ENCODE data around the gene LAD1. TPM values are rescaled to one million over a fixed set of nuclear protein-coding genes. Genes with fewer than 3 reads are reported as not detected.

Gene LAD1
- total RNA-seq, 1 experiment from 2014 or later: 30.1 TPM

DNA sequence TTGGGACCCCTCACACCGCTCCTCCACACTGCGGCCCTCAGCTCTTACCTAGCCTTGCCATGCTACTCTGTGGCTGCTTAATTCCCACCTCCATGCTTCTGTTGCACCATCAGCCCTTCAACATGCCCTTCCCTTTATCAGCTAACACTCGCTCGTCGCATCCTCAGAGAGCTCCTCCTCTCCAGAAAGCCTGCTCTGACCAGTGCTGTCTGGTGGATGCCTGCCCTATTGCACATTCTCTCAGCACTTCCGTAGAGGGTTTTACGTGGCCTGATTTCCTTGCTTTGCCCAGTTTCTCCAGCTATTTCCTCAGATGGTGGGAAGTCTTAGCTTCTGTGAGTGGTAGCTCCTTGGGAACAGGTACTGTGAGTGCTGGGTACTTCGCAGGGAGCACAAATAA lies 10.3 kb upstream of the LAD1 start:
- no peak overlapping the region for H4K5ac ChIP-seq (ENCODE audit: insufficient read length, low read depth, low read length)
- no peak overlapping the region for H4K8ac ChIP-seq (replicated peaks; ENCODE audit: insufficient read length, low read depth, low read length)
- H4K20me1 ChIP-seq (ENCODE audit: control insufficient read depth, insufficient read depth, insufficient read length): no peaks in the 10 kb centered on the region
- H3K9ac ChIP-seq (ENCODE audit: extremely low read depth, insufficient read length, low read length): no peak overlapping the region
- H2AFZ ChIP-seq (ENCODE audit: low read length): no peak overlapping the region
- Mint-ChIP-seq H3K4me1 (peaks cover 8 to 12% of the 10 kb centered on the region in 2 experiments), H3K27me3 (ENCODE audit: low read depth) (peaks cover 8% of the 10 kb centered on the region), H3K4me3 (no peak overlapping the region), H3K27ac (no peak overlapping the region), H3K36me3 (ENCODE audit: insufficient read depth in 1 of 3, low read depth in 3 of 3) (no peaks in the 10 kb centered on the region; a peak in 1 of 7 replicates), H3K9me3 (no peaks in the 10 kb centered on the region; a peak in 1 of 5 replicates)
- no peak overlapping the region for H2AK5ac ChIP-seq (ENCODE audit: insufficient read length, low read length)
- no peak overlapping the region for H2BK20ac ChIP-seq (ENCODE audit: low read depth, low read length, poor library complexity, severe bottlenecking)
- no peak overlapping the region for H3T11ph ChIP-seq (ENCODE audit: low read length)
- no peak overlapping the region for H2BK120ac ChIP-seq (ENCODE audit: low read depth, low read length, poor library complexity, severe bottlenecking)
- H3K79me1 ChIP-seq (ENCODE audit: insufficient read depth, low read depth, low read length, poor library complexity, severe bottlenecking): no peaks in the 10 kb centered on the region
- no peak overlapping the region for H3K27ac ChIP-seq (ENCODE audit: insufficient read length, low read depth, low read length)
- H3K27me3 ChIP-seq (ENCODE audit: insufficient read depth, low read length): no peaks in the 10 kb centered on the region
- no peaks in the 10 kb centered on the region for H3K23me2 ChIP-seq (ENCODE audit: insufficient read length, low read depth, low read length, poor library complexity, severe bottlenecking)
- H3K79me2 ChIP-seq (ENCODE audit: insufficient read depth, low read length): no peaks in the 10 kb centered on the region
- no peak overlapping the region for H3K23ac ChIP-seq (ENCODE audit: insufficient read length, low read depth, low read length)
- H3K4me2 ChIP-seq (ENCODE audit: insufficient read depth, insufficient read length, low read length): no peak overlapping the region
- no peak for DNase-seq
- H3K9me3 ChIP-seq (ENCODE audit: control insufficient read depth, low read depth, low read length): no peaks in the 10 kb centered on the region
- H3K56ac ChIP-seq (ENCODE audit: insufficient read length, low read depth, low read length): no peak overlapping the region
- WGBS (ENCODE audit: extremely low coverage, insufficient read length, low lambda C conversion rate): no CpG with 5 or more reads among the region's 8 CpGs
- H2BK12ac ChIP-seq (ENCODE audit: insufficient read length, low read depth, low read length): no peak overlapping the region
- H3K14ac ChIP-seq (ENCODE audit: insufficient read depth, low read length): no peak overlapping the region
- H3K4ac ChIP-seq (ENCODE audit: low read depth, low read length): no peak overlapping the region
- H3K18ac ChIP-seq (ENCODE audit: insufficient read length, low read depth, low read length): no peak overlapping the region
- H2BK5ac ChIP-seq (ENCODE audit: insufficient read length, low read length): no peak overlapping the region
- no peaks in the 10 kb centered on the region for H3K4me1 ChIP-seq (ENCODE audit: insufficient read depth, low read length)
- H2BK15ac ChIP-seq (ENCODE audit: low read depth, low read length): no peak overlapping the region
- TF ChIP-seq, protein P1, sequence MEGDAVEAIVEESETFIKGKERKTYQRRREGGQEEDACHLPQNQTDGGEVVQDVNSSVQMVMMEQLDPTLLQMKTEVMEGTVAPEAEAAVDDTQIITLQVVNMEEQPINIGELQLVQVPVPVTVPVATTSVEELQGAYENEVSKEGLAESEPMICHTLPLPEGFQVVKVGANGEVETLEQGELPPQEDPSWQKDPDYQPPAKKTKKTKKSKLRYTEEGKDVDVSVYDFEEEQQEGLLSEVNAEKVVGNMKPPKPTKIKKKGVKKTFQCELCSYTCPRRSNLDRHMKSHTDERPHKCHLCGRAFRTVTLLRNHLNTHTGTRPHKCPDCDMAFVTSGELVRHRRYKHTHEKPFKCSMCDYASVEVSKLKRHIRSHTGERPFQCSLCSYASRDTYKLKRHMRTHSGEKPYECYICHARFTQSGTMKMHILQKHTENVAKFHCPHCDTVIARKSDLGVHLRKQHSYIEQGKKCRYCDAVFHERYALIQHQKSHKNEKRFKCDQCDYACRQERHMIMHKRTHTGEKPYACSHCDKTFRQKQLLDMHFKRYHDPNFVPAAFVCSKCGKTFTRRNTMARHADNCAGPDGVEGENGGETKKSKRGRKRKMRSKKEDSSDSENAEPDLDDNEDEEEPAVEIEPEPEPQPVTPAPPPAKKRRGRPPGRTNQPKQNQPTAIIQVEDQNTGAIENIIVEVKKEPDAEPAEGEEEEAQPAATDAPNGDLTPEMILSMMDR (conservative IDR thresholded peaks at IDR 0.05): no peak
- H4K91ac ChIP-seq (ENCODE audit: insufficient read length, low read depth, low read length): no peak overlapping the region
